NCI-H146 treated with DMSO at 0.1 percent for 48 hours (cell line): ENCODE data around the gene EEFSEC.

Experiments used
- DNase-seq: peaks from one replicate; lab custom pipeline; 2025; ENCODE audit not compliant: unreplicated experiment; lab: John Stamatoyannopoulos, UW

The EEFSEC gene

DNA sequence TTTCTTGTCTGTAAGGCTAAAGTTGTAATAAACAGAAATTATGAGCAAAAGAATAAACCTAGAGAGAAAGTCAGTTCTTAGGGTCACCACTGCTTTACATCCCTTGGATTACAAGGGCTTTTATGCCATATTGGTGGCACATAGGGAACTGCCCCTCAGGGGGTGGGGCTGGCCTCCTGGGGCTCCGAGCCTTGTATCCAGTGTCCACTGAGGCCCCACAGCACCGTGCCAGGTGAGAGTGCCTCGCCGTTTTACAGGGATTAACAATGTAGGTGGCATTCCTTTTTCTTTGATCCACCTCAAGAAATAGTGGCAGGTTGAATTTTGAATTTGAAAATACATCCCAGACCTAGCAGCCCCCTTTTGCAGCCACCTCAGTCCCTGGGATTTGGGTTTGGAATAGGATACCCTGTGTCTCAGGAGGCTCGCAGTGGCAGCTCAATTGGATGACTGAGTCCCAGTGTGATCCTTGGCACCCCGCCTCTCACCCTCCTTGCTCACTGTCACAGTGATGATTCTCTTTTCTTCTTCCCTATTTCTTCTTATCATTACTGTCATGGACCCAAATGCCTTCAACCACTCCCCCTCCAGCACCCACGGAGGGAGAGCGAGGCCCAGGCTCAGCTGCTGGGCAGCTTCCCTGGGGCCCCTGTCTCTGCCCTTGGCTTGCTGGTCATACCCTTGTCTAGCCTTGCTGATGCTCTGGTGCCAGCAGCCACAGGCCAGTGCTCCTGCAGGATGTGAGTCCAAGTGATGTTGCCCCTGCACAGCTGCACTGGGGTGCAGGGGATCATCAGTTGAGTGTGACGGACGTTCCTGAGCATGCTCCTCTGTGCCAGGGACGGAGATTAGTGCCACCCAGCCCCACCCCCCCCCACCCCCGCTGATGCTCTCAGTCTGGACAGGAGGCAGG lies 175.5 kb downstream of the EEFSEC start:
- DNase-seq, result no peak

DNA sequence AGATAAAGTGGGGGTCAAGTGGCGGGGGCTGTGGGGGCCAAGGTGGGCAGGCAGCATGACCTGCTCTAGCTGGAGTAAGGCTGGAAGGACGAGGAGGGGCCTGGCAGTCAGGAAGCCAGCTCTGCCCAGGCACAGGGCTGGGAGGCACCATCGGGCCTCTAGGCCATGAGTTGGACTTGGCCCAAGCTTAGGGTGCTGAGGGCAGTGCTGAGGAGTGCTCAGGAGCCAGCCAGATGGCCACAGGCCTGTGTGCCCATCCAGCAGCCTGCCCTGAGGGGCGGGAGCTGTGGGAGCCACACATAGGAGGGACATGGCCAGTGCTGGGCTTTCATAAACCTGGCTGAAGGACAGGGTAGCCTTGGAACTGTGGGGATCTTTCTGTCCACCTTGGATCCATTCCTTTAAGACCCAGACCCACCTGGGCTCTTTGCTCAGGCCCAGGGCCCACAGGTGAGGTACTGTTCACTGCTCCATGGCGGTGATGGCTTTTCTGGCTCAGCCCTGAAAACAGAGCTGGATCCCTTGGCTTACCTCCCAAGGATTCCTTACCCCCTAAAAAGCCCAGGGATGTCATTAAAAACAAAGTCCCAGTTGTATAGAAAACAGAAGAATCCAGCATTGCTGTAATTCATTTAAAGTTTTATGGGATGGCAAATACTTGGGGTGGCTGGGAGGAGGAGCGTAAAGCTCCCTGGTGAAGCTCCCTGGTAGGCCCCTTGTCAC lies 176.4 kb downstream of the EEFSEC start:
- DNase-seq, result no peak

GRCh38 chr3:128330214-128330842 lies 177.0 kb downstream of the EEFSEC start:
- no peak for DNase-seq

- no peak for DNase-seq
These were observed 180.9 kb downstream of the EEFSEC start for GRCh38 chr3:128334086-128334645.

GRCh38 chr3:128334766-128335165 lies 181.5 kb downstream of the EEFSEC start:
- no peak for DNase-seq

DNA sequence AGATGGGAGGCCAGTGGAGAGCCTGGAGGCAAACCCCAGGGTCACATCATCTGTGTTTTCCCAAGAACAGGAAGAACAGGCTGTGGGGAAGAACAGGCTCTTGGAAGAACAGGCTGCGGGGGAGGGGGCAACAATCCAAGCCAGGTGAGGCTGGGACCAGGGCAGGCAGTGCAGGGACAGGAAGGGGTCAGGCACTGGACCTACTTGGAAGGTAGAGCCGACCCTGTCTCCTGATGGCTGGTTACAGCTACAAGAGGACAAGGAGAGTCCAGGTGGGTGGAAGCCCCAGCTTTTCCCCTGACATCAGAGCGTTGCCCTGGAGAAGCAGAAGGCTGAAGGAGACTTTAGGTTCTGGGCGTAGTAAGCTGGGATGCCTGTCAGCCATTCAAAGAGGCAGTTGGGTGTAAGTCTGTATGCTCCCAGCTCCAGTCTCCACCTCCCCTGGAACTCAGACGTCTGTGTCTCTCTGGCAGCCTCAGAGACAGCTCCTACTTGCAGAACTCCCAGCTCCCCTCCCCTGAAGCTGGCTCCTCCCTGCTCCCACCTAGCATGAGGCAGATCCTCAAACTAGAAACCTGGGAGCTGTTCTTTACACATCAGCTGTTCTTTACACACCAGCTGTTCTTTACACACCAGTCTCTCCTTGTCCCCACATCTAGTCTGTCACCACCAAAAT lies 182.5 kb downstream of the EEFSEC start:
- DNase-seq, result no peak

DNA sequence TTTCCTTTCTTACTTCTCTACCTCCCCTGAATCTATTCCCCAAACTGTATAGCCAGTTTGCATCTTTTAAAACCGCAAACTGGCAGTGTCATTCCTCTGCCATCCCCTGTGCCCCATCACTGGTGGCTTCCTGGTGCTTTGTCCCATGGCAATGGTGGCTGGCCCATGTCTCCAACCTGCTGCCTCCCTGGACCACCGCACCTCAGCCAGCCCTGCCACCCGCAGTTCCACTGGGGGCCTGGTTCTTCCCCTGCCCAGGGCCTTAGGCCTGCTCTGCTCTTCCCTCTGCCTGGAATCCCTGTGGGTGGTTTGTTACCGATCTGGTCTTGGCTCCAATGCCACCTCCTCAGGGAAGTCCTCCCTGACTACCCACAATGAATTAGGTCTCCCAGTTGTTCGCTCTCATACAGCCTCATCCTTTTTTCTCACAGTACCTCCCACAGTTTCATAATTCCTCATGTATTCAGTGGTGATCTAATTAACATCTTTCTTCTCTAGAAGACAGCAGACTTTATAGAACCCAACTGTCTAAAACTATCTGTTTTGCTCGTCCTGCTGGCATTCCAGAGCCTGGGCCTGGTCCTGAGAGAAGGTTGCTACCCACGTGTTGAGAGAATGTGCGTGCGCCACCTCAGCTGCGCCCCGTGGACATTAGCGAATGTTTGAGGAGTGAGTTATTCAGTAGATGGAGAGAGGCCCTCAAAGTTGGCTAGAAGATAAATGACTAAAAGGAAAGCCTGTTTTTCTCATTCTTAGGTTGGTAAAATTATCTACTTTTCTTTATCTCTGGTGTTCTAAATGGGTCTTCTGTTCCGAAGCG lies 183.3 kb downstream of the EEFSEC start:
- no peak for DNase-seq

- DNase-seq, result no peak
These were observed 184.0 kb downstream of the EEFSEC start for GRCh38 chr3:128337305-128337704.

- peak; percentile 20 for DNase-seq
These were observed 185.5 kb downstream of the EEFSEC start for GRCh38 chr3:128338536-128339330.

GRCh38 chr3:128339491-128340012 lies 186.3 kb downstream of the EEFSEC start:
- no peak for DNase-seq

DNA sequence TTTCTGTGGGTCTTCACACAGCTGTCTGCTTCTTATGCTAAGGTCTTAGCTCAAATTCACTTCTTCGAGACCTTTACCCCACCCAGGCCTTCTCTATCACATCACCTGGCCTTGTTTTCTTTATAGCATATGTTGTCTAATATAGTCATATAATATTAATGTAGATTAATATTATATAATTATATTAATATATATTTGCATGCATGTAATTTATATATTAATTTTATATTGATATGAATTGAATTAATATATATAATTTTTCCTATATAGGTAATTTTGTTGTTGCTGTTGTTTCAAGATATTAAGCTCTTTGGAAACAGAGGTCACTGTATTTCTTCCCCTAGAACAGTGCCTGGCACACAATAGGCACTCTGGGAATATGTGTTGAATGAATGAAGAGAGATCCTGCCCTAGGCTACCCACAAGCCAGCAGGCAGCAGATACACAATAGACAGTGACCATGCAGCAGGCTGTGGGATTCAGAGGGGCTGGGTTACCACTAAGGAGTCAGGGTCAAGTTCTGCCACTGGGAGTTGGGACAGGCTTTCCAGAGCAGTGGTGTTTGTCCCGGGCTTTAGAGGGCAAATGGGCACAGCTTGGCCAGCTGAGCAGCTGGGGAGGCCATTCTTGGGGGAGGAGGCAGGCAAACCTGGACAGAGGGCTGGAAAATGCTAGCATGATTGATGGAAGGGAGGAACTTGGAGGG lies 187.1 kb downstream of the EEFSEC start:
- no peak for DNase-seq

DNA sequence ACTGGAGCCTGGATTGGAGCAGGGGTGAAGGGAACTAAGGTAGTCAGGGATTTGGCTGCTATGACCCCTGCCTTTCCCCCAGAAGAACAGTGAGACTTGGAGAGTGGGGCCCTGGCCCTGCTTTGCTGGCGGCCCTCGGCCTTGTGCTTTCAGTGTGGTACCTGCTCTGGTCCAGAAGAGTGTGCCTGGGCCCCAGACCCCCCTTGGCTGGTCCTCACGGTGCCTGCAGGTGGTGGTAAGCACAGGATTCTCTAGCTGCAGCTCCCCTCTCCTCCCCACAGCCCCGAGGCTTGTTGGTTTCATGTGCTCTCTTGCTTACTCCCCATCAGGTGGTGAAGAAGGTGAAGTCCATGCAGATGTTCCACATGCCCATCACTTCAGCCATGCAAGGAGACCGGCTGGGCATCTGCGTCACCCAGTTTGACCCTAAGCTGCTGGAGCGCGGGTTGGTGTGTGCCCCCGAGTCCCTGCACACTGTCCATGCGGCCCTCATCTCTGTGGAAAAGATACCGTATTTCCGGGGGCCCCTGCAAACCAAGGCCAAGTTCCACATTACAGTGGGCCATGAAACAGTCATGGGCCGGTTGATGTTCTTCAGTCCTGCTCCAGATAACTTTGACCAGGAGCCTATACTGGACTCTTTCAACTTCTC lies 187.7 kb downstream of the EEFSEC start:
- DNase-seq, result no peak

DNA sequence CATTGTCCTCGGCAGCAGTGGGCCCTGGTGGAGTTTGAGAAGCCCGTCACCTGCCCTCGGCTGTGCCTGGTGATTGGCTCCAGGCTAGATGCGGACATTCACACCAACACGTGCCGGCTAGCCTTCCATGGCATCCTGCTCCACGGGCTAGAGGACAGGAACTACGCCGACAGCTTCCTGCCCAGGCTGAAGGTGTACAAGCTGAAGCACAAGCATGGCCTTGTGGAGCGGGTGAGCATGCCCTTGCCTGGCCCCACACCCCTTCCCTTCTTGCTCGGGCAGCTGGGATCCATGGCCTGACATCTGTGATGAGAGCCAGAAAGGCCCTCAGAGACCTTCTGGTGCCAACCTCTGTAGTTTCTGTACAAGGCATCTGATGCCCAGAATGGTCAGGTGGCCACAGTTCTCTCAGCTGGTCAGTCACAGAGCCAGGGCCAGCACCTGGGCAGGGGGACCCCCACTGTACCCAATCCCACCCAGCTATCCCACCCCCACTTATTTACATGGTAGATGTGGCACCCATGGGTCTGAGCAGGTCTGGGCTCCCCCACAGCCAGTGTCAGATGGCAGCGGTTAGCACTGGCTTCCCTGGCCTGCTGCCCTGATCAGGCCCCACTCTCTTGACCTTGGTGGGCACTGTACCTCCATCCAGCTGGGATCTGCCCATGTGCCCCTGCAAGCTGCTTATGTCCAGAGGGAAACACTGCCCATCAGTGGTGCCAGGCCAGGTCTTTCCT lies 188.5 kb downstream of the EEFSEC start:
- no peak for DNase-seq

DNA sequence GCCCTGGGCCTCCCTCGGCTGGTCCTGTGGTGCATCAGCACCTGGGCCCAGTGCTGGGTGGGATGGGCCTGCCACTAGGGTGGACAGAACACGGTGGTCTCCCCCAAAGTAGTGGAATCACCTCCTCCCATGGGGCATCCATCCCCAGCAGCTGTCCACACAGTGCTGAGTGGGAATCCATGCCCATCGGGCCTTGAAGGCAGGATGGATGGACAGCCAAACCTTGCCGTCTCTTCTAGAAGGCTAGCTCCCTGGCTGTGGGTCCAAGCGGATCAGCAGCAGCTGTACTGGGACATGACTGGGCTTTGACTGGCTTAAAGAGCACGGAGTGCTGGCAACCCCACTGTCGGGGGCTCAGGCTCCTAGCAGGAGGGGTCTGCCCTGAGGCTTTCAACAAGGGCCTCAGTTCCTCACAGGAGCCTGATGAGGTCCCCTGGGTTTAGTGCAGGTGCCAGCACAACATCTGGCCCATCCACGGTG lies 189.5 kb downstream of the EEFSEC start:
- no peak for DNase-seq

DNA sequence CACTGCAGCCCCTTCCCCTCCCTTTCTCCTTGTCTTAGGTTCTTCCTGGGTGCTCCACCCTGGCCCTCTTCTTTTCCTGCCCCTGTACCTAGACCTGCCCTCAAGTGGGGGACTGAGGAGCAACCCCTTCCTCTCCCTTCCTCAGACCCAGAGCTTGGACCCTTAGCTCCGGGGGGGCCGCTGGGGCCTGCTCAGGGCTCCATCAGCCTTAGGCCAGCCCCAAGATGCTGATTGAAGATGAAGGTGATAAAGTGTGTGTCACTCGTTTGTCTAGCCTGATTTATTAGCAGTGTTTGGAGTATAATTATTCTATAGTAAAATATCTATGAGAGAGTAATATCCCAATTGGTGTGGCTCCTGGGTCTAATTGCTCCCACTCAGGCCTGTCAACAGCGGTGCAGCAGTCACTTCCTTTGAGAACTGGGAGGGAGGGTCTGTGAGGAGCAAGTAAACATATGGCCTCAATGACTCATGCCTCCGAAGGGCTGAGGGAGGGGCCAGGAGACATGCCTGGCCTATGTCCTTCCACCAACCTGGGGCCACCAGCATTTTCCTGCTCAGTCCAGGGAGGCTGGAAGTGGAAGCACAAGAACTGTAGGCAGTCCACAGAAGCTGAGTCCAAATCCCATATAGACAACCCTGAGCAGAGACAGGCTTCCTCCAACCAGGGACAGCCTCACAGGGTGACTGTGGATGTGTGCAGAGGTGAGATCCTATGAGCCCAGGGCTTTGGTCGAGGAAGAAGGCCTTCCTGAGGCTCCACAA lies 190.2 kb downstream of the EEFSEC start:
- DNase-seq, result peak; percentile 64

DNA sequence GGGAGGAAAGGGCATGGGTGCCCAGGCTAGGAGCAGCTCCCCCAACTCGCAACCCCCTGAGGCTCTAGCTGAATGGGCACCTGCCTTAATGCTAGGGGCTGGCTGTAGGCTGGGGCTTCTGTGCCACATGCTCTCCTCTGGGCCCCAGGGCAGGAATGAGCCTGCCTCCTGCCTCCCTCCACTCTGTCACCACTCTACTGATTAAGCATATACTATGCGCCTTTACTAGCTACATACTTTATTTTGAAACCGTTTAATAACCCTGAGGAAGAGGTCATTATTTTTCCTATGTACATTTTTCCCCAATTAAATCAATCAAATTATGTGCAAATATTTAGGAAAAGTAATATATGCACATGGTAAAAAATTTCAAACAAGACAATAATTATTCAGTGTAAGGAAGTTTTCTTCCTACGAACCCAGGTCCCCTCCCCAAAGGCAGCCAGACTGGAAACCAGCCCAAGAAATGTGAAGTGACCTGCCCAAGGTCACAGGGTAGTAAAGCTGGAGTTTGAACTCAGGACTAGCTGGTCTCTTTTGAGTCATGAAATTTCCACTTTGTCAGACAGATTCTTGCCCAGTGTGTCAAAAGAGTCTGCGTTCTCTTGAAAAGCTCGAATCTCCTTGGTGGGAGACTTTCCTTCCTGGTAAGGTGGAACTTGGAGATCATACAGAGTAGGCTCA lies 190.9 kb downstream of the EEFSEC start:
- DNase-seq, result no peak
